HS-5 (cell line): ENCODE measurements around the gene MST1R.

Experiments
- DNase-seq: peaks from one replicate; pipeline ENCODE4 v3.0.0-alpha.2; 2012; ENCODE audit warnings: low read depth

The MST1R gene

DNA sequence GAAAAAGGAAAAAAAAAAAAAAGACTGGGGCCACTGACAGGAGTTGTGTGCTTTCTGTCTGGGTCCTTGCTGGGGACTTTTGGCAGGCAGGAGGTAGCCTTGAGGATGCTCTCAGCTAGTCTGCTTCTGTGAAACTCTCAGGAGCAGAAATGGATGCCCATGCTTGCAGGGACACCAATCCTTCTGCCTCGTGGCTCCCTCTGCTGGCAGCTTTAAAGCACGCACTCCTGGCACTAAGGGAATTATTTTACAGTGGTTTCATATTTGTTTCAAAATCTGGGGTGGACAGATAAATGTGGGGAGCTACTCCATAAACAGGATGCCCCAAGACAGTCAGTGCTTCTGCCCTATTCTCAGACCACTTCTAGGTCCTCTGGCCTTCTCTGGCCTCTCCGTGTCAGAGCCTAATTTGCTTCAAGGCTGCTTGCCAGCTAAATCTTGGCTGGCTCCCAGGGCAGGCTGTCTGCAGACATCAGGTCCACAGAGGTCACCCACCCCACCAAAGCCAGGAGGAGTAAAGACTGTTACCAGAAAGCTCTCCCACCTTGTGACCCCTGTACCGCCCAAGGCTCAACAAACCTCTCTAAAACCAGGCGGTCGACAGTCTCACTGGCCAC, 64.4 kb downstream of the MST1R start:
- DNase-seq: peak; percentile 28
